ENCODE measurements around the gene LIPK.
"Not testable (repeated sequence)": the region's sequence is repeated elsewhere in the genome, so short reads cannot be mapped to it uniquely, and the experiment has no call there.

The LIPK gene

DNA sequence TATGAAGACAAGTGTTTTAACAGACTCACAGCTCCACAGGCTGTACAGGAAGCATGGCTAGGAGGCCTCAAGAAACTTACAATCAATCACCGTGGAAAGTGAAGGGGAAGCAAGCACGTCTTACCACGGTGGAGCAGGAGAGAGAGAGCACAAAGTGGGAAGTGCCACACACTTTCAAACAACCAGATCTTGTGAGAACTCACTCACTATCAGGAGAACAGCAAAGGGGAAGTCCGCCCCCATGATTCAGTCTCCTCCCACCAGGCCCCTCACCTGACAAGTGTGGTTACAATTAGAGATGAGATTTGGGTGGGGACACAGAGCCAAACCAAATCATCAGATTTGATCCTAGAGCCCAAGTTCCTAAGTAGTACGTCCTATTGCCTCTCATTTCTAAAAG is 35.9 kb downstream of the LIPK start:
- H3K4me3 Mint-ChIP-seq; H3K36me3 Mint-ChIP-seq (ENCODE audit: low read depth); H3K4me1 Mint-ChIP-seq (ENCODE audit: low read depth); H3K27ac Mint-ChIP-seq; H3K9me3 Mint-ChIP-seq; DNase-seq: not testable (repeated sequence)
- H3K27me3 Mint-ChIP-seq: peaks cover 36% of the 10 kb centered on the region

DNA sequence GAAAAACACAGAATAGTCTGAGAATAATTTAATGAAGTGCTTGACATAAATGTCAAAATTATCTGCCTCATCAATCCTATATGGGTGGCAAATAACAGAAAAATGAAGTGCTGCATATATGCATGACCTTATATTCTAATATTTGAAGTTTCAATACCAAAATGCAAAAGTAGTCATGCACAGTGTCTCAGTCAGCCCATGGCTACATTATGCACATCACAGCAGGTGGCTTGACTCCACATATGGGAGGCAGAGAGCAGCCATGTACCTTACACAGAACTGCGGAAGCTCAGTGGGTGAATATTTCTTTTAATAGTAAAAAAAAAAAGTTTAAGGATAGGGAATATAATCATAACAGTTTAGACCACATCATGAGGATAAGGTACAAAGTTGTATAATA is 36.4 kb downstream of the LIPK start:
- Mint-ChIP-seq H3K9me3 (peaks cover 3% of the 10 kb centered on the region), H3K27ac (no peak overlapping the region), H3K4me3 (no peak overlapping the region), H3K4me1 (ENCODE audit: low read depth) (no peaks in the 10 kb centered on the region), H3K27me3 (peaks cover 33% of the 10 kb centered on the region), H3K36me3 (ENCODE audit: low read depth) (no peaks in the 10 kb centered on the region)
- DNase-seq: no peak

DNA sequence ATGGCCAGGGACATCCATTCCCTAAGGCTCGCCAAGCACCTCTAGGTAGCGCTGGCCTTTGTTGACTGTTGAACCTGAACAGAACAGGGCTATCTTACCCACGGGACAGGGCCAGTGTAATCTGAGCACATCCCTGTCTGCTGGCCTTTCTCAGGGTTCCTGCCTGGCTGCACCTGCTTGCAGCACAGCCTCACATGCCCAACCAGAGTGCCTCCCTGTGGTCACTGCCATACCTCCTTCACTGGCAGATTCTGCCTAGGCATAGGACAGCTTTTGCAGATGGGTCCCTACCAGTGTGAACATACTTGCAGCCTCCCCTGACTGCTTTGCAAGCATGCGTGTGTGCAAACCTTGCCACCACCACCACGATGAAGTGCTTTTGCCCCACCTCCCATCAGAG is 38.0 kb downstream of the LIPK start:
- Mint-ChIP-seq H3K36me3 (ENCODE audit: low read depth) (no peaks in the 10 kb centered on the region), H3K27me3 (peaks cover 19% of the 10 kb centered on the region), H3K27ac (no peak overlapping the region), H3K4me1 (ENCODE audit: low read depth) (no peaks in the 10 kb centered on the region), H3K4me3 (no peak overlapping the region), H3K9me3 (peaks cover 3% of the 10 kb centered on the region)
- no peak for DNase-seq

DNA sequence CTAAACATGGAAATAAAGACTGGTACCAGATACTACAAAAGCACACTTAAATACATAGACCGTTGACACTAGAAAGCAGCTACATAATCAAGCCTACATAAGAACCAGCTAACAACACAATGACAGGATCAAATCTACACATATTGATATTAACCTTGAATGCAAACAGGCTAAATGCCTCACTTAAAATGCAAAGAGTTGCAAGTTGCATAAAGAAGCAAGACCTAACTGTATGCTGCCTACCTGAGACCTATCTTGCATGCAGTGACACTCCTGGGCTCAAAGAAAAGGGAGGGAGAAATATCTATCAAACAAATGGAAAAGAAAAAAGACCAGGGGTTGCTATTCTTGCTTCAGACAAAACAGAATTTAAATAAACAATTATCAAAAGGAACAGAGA is 39.6 kb downstream of the LIPK start:
- Mint-ChIP-seq H3K4me1 (ENCODE audit: low read depth) (no peaks in the 10 kb centered on the region), H3K36me3 (ENCODE audit: low read depth) (no peaks in the 10 kb centered on the region), H3K27me3 (peaks cover 9% of the 10 kb centered on the region), H3K4me3 (no peak overlapping the region), H3K9me3 (peaks cover 3% of the 10 kb centered on the region), H3K27ac (no peak overlapping the region)
- DNase-seq: no peak

DNA sequence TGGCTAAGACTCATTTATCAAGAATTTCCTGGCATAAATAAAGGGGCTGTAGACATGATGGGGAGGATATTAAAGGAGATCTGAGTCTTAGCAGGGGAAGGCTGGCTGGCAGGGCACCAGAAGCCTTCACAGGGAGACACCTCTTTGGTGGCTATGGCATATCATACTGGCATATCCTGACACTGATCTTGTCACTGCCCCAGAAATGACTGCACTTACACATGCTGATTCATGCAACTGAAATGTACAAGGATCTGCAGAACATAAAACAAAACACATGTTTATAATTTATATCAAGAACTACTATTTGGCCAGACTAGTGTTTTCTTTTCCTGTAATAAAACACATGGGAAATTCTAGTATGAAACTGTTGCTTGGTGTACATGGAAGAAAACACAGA is 48.2 kb downstream of the LIPK start:
- no peak for DNase-seq
- Mint-ChIP-seq H3K4me1 (ENCODE audit: low read depth) (peaks cover 8% of the 10 kb centered on the region), H3K27ac (no peak overlapping the region), H3K4me3 (no peak overlapping the region), H3K9me3 (no peaks in the 10 kb centered on the region), H3K36me3 (ENCODE audit: low read depth) (no peaks in the 10 kb centered on the region), H3K27me3 (peaks cover 5% of the 10 kb centered on the region)

DNA sequence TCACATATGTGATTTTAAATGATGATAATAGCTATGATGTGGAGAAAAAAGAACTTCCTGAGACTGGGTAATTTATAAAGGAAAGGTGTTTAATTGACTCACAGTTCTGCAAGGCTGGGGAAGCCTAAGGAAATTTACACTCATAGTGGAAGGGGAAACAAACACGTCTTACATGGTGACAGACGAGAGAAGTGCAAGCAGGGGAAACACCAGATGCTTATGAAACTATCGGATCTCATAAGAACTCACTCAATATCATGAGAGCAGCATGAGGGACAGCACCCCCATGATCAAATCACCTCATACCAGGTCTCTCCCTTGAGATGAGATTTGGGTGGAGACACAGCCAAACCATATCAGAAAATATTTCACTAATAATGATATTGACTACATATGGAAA is 49.7 kb downstream of the LIPK start:
- Mint-ChIP-seq H3K27me3 (peaks cover 7% of the 10 kb centered on the region), H3K9me3 (no peaks in the 10 kb centered on the region), H3K4me1 (ENCODE audit: low read depth) (peaks cover 13% of the 10 kb centered on the region), H3K4me3 (no peak overlapping the region), H3K27ac (no peak overlapping the region), H3K36me3 (ENCODE audit: low read depth) (no peaks in the 10 kb centered on the region)
- no peak for DNase-seq

DNA sequence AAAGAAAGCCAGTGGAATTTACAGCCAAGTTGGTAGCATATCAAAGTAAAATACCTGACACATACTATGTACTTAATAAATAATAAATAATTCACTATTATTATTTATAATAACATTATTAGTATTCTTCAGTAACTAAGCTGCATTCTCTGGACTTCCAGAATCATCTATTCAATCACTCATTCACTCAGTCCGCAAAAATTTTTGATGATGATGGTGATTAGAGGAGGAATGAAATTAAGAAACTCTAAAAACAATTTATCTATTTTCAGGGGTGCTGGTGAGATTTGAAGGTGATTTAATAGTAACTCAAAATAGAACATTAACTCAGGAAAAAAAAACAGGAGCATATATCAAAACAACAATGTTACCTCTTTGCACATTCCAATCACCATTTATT is 50.6 kb downstream of the LIPK start:
- no peak overlapping the region for H3K27ac Mint-ChIP-seq
- no peak for DNase-seq
- peaks cover 13% of the 10 kb centered on the region for H3K4me1 Mint-ChIP-seq (ENCODE audit: low read depth)
- H3K27me3 Mint-ChIP-seq: peaks cover 7% of the 10 kb centered on the region
- H3K36me3 Mint-ChIP-seq (ENCODE audit: low read depth): no peaks in the 10 kb centered on the region
- no peaks in the 10 kb centered on the region for H3K9me3 Mint-ChIP-seq
- H3K4me3 Mint-ChIP-seq: no peak overlapping the region

DNA sequence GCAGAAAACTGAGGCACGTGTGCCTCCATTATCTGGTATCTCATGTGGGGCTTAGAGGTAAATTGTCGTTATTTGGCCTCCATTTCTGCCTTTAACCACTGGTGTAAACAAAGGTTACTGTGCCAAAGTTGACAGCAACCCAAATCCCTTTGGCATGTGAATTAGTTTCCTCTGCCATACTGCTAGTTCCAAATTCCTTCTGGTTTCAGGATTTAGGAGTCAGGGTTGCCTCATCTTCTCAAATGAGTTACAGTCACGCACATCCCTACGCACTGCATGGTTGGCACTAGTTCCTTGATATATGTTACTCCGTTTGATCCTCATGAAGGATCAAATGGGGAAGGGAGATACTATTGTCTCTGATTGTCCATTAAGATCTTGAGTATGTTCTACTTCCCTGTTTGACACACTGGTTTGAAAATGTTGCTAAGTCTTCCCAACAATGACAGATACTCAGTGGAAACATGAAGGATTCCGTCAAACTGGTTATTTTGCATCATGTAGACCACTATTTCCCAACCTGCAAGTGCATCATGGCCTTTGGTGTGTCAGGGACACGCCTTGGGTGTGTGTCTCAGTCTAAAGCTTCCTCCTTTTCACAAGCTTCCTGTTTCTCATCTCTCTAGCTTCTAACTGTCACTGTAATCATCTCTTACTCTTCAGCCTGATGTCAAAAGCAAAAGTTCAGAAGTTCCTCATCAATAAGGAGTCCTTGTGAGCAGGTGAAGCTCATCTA is 53.5 kb downstream of the LIPK start, which contains the start of gene LIPN:
LIPN (plus strand) TSS at position 655 of the 736 bp plus-strand sequence. CDS start 1,386 bp downstream, outside the sequence.
- Mint-ChIP-seq H3K36me3 (ENCODE audit: low read depth) (no peaks in the 10 kb centered on the region), H3K27me3 (peaks cover 3% of the 10 kb centered on the region), H3K27ac (no peak within 1 kb of the TSS), H3K4me3 (no peak within 1 kb of the TSS), H3K9me3 (no peaks in the 10 kb centered on the region), H3K4me1 (ENCODE audit: low read depth) (peaks cover 17% of the 10 kb centered on the region)
- DNase-seq: no peak

DNA sequence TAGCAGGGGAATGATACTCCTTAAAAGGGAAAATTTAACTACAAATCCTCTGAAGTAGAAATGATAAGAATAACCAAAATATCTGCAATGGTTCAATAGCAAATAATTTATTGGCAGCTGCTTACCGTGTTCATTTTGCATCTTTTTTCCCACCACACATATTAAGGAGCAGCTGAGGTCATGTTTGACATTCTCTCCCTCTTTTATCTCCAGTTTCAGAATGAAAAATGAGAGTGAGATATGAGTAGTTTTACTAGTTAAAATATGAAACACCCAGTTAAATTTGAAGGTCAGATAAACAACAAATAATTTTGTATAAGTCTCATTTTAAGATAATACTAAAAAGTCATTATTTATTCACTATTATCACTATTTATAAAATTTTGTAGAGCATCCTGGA is 56.9 kb downstream of the LIPK start:
- H3K27ac Mint-ChIP-seq: no peak overlapping the region
- no peaks in the 10 kb centered on the region for H3K36me3 Mint-ChIP-seq (ENCODE audit: low read depth)
- DNase-seq: no peak
- peaks cover 9% of the 10 kb centered on the region for H3K4me1 Mint-ChIP-seq (ENCODE audit: low read depth)
- peaks cover 3% of the 10 kb centered on the region for H3K27me3 Mint-ChIP-seq
- no peaks in the 10 kb centered on the region for H3K9me3 Mint-ChIP-seq
- H3K4me3 Mint-ChIP-seq: no peak overlapping the region

DNA sequence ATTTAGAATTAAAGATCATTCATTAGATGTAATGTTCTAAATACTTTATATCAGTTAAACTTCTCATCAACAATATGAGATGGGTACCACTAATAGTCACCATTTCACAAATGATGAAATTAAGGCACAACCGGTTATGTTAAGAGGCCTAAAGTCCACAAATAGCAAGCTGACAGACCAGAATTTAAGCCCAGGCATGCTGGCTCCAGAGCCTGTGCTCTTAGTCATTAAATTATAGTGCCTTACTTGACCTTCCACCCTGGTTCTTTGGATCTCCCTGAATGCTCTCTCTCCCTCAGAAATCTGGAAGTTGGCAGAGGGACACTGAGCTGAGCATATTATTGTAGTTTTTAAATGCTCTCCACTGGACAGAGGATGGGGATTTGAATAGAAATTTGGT is 57.4 kb downstream of the LIPK start:
- H3K27ac Mint-ChIP-seq: no peak overlapping the region
- no peaks in the 10 kb centered on the region for H3K36me3 Mint-ChIP-seq (ENCODE audit: low read depth)
- peaks cover 3% of the 10 kb centered on the region for H3K27me3 Mint-ChIP-seq
- H3K9me3 Mint-ChIP-seq: no peaks in the 10 kb centered on the region
- H3K4me3 Mint-ChIP-seq: no peak overlapping the region
- peaks cover 9% of the 10 kb centered on the region for H3K4me1 Mint-ChIP-seq (ENCODE audit: low read depth)
- no peak for DNase-seq

DNA sequence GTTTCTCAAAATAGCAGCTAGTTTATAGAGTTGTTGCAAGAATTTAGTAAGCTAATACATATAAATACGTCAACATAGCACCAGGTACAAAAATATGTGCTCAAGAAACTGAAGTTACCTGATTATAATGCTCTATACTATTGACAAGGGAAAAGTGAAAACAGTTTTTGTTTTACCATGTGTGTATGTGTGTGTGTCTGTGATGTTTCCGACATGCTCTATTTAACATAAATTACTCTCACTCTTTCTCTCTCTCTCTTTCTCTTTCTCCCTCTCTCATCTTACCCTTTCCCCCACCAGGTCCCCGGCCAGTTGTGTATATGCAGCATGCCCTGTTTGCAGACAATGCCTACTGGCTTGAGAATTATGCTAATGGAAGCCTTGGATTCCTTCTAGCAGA is 58.1 kb downstream of the LIPK start:
- H3K9me3 Mint-ChIP-seq: no peaks in the 10 kb centered on the region
- no peaks in the 10 kb centered on the region for H3K36me3 Mint-ChIP-seq (ENCODE audit: low read depth)
- peaks cover 9% of the 10 kb centered on the region for H3K4me1 Mint-ChIP-seq (ENCODE audit: low read depth)
- no peak overlapping the region for H3K4me3 Mint-ChIP-seq
- peaks cover 3% of the 10 kb centered on the region for H3K27me3 Mint-ChIP-seq
- no peak for DNase-seq
- H3K27ac Mint-ChIP-seq: no peak overlapping the region

DNA sequence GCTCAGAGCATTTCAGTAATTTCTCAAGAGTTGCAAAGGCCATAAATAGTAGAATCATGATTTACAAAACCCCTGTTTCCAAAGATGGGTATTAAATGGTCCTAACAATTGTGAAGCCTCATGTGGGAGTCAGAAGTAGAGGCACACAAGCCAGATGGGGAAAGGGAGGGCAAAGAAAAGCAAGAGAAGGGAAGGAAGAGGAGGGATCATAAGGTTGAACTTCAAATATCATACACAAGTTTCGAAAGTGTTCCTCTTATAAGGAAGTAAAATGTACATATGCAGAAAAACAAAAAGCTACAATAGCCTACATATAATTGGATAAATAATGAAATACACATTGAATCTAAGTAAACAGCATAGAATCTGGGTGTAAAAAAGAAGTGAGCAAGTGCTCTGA is 59.8 kb downstream of the LIPK start:
- H3K4me3 Mint-ChIP-seq: no peak overlapping the region
- H3K36me3 Mint-ChIP-seq (ENCODE audit: low read depth): no peaks in the 10 kb centered on the region
- no peak for DNase-seq
- peaks cover under 1% of the 10 kb centered on the region for H3K27me3 Mint-ChIP-seq
- H3K9me3 Mint-ChIP-seq: no peaks in the 10 kb centered on the region
- H3K4me1 Mint-ChIP-seq (ENCODE audit: low read depth): peaks cover 4% of the 10 kb centered on the region
- H3K27ac Mint-ChIP-seq: no peak overlapping the region

DNA sequence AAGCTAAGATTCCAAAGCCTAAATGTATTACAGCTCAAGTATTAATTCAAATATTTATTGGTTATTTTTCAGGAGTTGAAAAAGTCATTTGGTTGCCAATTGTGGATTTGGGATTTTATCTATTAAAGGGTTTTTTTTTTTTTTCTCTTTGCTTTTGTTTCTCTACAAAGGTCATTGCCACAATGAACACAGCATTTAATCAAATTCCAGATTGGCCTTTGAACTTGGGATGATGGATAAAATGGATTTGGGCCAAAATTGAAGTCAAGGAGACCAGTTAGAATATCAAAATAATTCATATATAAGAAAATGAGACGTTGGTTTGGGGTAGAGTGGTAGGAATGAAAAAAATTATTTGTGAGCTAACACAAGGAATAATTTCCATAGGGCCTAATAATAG is 63.3 kb downstream of the LIPK start:
- no peak for DNase-seq
- H3K4me1 Mint-ChIP-seq (ENCODE audit: low read depth): no peaks in the 10 kb centered on the region
- H3K36me3 Mint-ChIP-seq (ENCODE audit: low read depth): no peaks in the 10 kb centered on the region
- peaks cover 5% of the 10 kb centered on the region for H3K9me3 Mint-ChIP-seq
- peaks cover 5% of the 10 kb centered on the region for H3K27me3 Mint-ChIP-seq
- H3K27ac Mint-ChIP-seq: no peak overlapping the region
- no peak overlapping the region for H3K4me3 Mint-ChIP-seq

DNA sequence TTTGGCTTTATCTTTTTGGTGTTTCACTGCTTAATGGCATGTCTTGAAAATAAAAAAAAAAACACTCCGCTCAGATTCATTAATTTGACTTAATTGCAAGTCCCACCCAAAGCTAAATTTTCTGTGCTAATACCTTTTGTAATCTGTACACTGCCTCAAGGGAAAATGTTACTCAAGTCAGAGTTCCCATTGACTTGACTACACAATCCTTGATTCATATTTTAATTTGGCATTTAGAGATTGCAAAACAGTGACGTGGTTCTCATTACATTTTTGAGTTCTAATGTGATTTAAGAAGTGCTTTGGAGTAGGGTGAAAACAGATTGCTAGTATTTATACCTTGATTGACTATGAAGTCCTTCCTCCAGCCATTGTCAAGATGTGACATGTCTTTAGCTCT is 75.2 kb downstream of the LIPK start:
- H3K9me3 Mint-ChIP-seq: no peaks in the 10 kb centered on the region
- H3K27me3 Mint-ChIP-seq: no peaks in the 10 kb centered on the region
- no peak overlapping the region for H3K4me3 Mint-ChIP-seq
- DNase-seq: no peak
- no peak overlapping the region for H3K27ac Mint-ChIP-seq
- no peaks in the 10 kb centered on the region for H3K36me3 Mint-ChIP-seq (ENCODE audit: low read depth)
- peaks cover 3% of the 10 kb centered on the region for H3K4me1 Mint-ChIP-seq (ENCODE audit: low read depth)

DNA sequence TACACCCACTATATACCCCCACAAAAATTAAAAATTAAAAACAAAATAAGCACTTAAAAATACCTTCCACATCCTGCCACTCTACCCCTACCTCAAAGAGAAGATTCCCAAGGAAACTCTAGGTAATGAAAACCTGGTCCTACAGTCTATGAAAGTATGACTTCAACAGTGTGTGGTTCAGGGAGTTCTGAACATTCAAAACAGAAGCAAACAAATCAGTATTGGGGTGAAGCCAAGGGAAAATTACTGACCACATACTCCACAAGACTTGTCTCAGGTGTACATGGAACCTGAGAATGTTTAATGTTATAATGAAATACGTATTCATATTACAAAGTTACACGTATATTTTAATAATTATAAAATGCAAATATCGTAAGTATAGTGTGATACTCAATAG is 76.2 kb downstream of the LIPK start:
- Mint-ChIP-seq H3K4me1 (ENCODE audit: low read depth) (peaks cover 3% of the 10 kb centered on the region), H3K27me3 (no peaks in the 10 kb centered on the region), H3K36me3 (ENCODE audit: low read depth) (no peaks in the 10 kb centered on the region), H3K27ac (no peak overlapping the region), H3K9me3 (no peaks in the 10 kb centered on the region), H3K4me3 (no peak overlapping the region)
- no peak for DNase-seq

DNA sequence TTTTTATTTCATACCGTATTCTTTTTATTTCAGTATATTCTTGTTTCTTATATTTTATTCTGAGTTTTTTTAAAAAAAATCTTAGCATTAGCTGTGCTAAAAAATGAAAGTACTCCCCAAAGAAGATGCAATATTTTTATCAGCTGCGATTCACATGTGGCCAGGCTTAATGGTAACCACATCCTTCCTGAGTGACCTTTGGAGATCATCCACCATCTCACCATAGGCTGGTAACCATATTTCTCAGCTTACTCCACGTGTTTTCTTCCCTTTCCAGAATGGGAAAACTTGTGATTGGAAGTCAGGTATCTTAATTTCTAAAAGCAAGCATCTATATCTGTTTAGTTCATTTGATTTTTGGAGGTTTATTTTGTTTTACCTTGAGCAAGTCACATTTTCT is 77.7 kb downstream of the LIPK start:
- H3K9me3 Mint-ChIP-seq: no peaks in the 10 kb centered on the region
- H3K36me3 Mint-ChIP-seq (ENCODE audit: low read depth): no peaks in the 10 kb centered on the region
- no peak overlapping the region for H3K4me3 Mint-ChIP-seq
- H3K27me3 Mint-ChIP-seq: no peaks in the 10 kb centered on the region
- H3K4me1 Mint-ChIP-seq (ENCODE audit: low read depth): peaks cover 3% of the 10 kb centered on the region
- DNase-seq: no peak
- H3K27ac Mint-ChIP-seq: no peak overlapping the region
